Measurements from ENCODE around the gene MTAP.

GRCh38 chr9:21770871-21771560 is 31.4 kb upstream of the MTAP start:
- TF ChIP-seq GATA3 (IDR thresholded peaks at IDR 0.05; ENCODE audit: low read depth, low read length): no peak
- TF ChIP-seq GATA2 (IDR thresholded peaks at IDR 0.05; ENCODE audit: low read depth, low read length): no peak

Data from SH-SY5Y (cell line).